Muscle layer of duodenum (tissue), 2 donors: Measurements from ENCODE around the gene QSOX2.

Source experiments
- H3K27ac ChIP-seq: one replicate; pipeline ENCODE4 v1.7.0; 2013; ENCODE audit warnings: mild to moderate bottlenecking, low read length
- H3K27me3 ChIP-seq: one replicate; pipeline ENCODE4 v1.7.0; 2013; ENCODE audit warnings: low read depth, mild to moderate bottlenecking, control low read depth, low read length
- H3K36me3 ChIP-seq, 2 donors: one replicate each; pipeline ENCODE4 v1.7.0; 2013; ENCODE audit warnings: low read length in 2 of 2, control low read depth in 1 of 2, mild to moderate bottlenecking in 1 of 2; ENCODE audit not compliant: insufficient read depth in 2 of 2, control insufficient read depth in 1 of 2
- H3K4me1 ChIP-seq, 2 donors: one replicate each; pipeline ENCODE4 v1.7.0; 2013; ENCODE audit warnings: low read length in 2 of 2, mild to moderate bottlenecking in 2 of 2, control low read depth in 1 of 2, moderate library complexity in 1 of 2; ENCODE audit not compliant: insufficient read depth in 2 of 2, control insufficient read depth in 1 of 2
- H3K4me3 ChIP-seq, 2 donors: one replicate each; pipeline ENCODE4 v1.7.0; 2013; ENCODE audit warnings: low read length in 2 of 2, low read depth in 1 of 2, mild to moderate bottlenecking in 1 of 2
- H3K9me3 ChIP-seq, 2 donors: one replicate each; pipeline ENCODE4 v1.7.0; 2013; ENCODE audit warnings: low read length in 2 of 2, control low read depth in 1 of 2, mild to moderate bottlenecking in 1 of 2; ENCODE audit not compliant: control insufficient read depth in 1 of 2
- donor health status: healthy.

Gene QSOX2

GRCh38 chr9:136260936-136261472, 15.4 kb upstream of the QSOX2 start:
- H3K36me3 ChIP-seq: no peaks in the 10 kb centered on the region
- H3K9me3 ChIP-seq: no peaks in the 10 kb centered on the region
- H3K27ac ChIP-seq: no peak overlapping the region
- H3K4me3 ChIP-seq: no peak overlapping the region
- H3K27me3 ChIP-seq: no peaks in the 10 kb centered on the region
- no peaks in the 10 kb centered on the region for H3K4me1 ChIP-seq

- Histone ChIP-seq H3K36me3 (no peaks in the 10 kb centered on the region), H3K27me3 (no peaks in the 10 kb centered on the region), H3K4me3 (no peak overlapping the region), H3K9me3 (no peaks in the 10 kb centered on the region), H3K4me1 (no peaks in the 10 kb centered on the region), H3K27ac (no peak overlapping the region)
Measured at GRCh38 chr9:136260521-136260920, 14.9 kb upstream of the QSOX2 start.

- no peaks in the 10 kb centered on the region for H3K36me3 ChIP-seq
- no peaks in the 10 kb centered on the region for H3K27me3 ChIP-seq
- no peaks in the 10 kb centered on the region for H3K4me1 ChIP-seq
- H3K27ac ChIP-seq: no peak overlapping the region
- no peak overlapping the region for H3K4me3 ChIP-seq
- no peaks in the 10 kb centered on the region for H3K9me3 ChIP-seq
Measured at GRCh38 chr9:136259836-136260235, 14.2 kb upstream of the QSOX2 start.

- Histone ChIP-seq H3K4me3 (no peak overlapping the region), H3K27me3 (no peaks in the 10 kb centered on the region), H3K36me3 (no peaks in the 10 kb centered on the region), H3K9me3 (no peaks in the 10 kb centered on the region), H3K4me1 (no peaks in the 10 kb centered on the region), H3K27ac (no peak overlapping the region)
Measured at GRCh38 chr9:136259517-136259813, 13.9 kb upstream of the QSOX2 start.

- H3K27me3 ChIP-seq: no peaks in the 10 kb centered on the region
- no peak overlapping the region for H3K27ac ChIP-seq
- H3K4me1 ChIP-seq: no peaks in the 10 kb centered on the region
- no peaks in the 10 kb centered on the region for H3K36me3 ChIP-seq
- no peak overlapping the region for H3K4me3 ChIP-seq
- no peaks in the 10 kb centered on the region for H3K9me3 ChIP-seq
Measured at GRCh38 chr9:136258786-136259516, 13.3 kb upstream of the QSOX2 start.

GRCh38 chr9:136258299-136258625, 12.7 kb upstream of the QSOX2 start:
- H3K4me3 ChIP-seq: no peak overlapping the region
- H3K27me3 ChIP-seq: no peaks in the 10 kb centered on the region
- no peaks in the 10 kb centered on the region for H3K4me1 ChIP-seq
- H3K9me3 ChIP-seq: no peaks in the 10 kb centered on the region
- no peak overlapping the region for H3K27ac ChIP-seq
- H3K36me3 ChIP-seq: no peaks in the 10 kb centered on the region

GRCh38 chr9:136257381-136258298, 12.0 kb upstream of the QSOX2 start:
- H3K36me3 ChIP-seq: no peaks in the 10 kb centered on the region
- no peak overlapping the region for H3K27ac ChIP-seq
- no peak overlapping the region for H3K4me3 ChIP-seq
- H3K4me1 ChIP-seq: no peaks in the 10 kb centered on the region
- H3K9me3 ChIP-seq: no peaks in the 10 kb centered on the region
- no peaks in the 10 kb centered on the region for H3K27me3 ChIP-seq

GRCh38 chr9:136255896-136256890, 10.6 kb upstream of the QSOX2 start:
- H3K4me1 ChIP-seq: no peaks in the 10 kb centered on the region
- H3K9me3 ChIP-seq: no peaks in the 10 kb centered on the region
- no peaks in the 10 kb centered on the region for H3K36me3 ChIP-seq
- H3K27me3 ChIP-seq: no peaks in the 10 kb centered on the region
- no peak overlapping the region for H3K4me3 ChIP-seq
- H3K27ac ChIP-seq: no peak overlapping the region

- Histone ChIP-seq H3K36me3 (no peaks in the 10 kb centered on the region), H3K27me3 (no peaks in the 10 kb centered on the region), H3K4me3 (no peak overlapping the region), H3K27ac (no peak overlapping the region), H3K9me3 (no peaks in the 10 kb centered on the region), H3K4me1 (no peaks in the 10 kb centered on the region)
Measured at GRCh38 chr9:136255166-136255538, 9.5 kb upstream of the QSOX2 start.

- H3K27ac ChIP-seq: no peak overlapping the region
- H3K36me3 ChIP-seq: no peaks in the 10 kb centered on the region
- no peaks in the 10 kb centered on the region for H3K9me3 ChIP-seq
- no peak overlapping the region for H3K4me3 ChIP-seq
- no peaks in the 10 kb centered on the region for H3K27me3 ChIP-seq
- no peaks in the 10 kb centered on the region for H3K4me1 ChIP-seq
Measured at GRCh38 chr9:136254381-136255165, 9.0 kb upstream of the QSOX2 start.
